GM18508 (cell line): Measurements from ENCODE around the gene ARHGEF25.
"Not testable (repeated sequence)": the region's sequence is repeated elsewhere in the genome, so short reads cannot be mapped to it uniquely, and the experiment has no call there.

Source experiments
- ATAC-seq: cut with Tn5 transposase; IDR thresholded peaks from one replicate; pipeline ENCODE4 v1.9.1; 2021; ENCODE audit warnings: moderate number of reproducible peaks; ENCODE audit not compliant: insufficient read depth, unreplicated experiment

The ARHGEF25 gene

GRCh38 chr12:57606821-57607220 is 4.4 kb upstream of the ARHGEF25 start:
- ATAC-seq, result no peak

GRCh38 chr12:57607958-57608663 is 3.1 kb upstream of the ARHGEF25 start:
- no peak for ATAC-seq

- ATAC-seq, result no peak
Measured at GRCh38 chr12:57609101-57609780, 2.0 kb upstream of the ARHGEF25 start.

- ATAC-seq, result no peak
Measured at GRCh38 chr12:57609781-57610553, 1.3 kb upstream of the ARHGEF25 start.

- no peak for ATAC-seq
Measured at GRCh38 chr12:57610554-57611107, 604 bp upstream of the ARHGEF25 start.

- no peak for ATAC-seq
Measured at GRCh38 chr12:57611827-57612710, 834 bp downstream of the ARHGEF25 start.

GRCh38 chr12:57612711-57613426 is 1.6 kb downstream of the ARHGEF25 start:
- no peak for ATAC-seq

GRCh38 chr12:57613427-57614109 is 2.3 kb downstream of the ARHGEF25 start:
- no peak for ATAC-seq

- peak; percentile 43 for ATAC-seq
Measured at GRCh38 chr12:57614178-57614947, 3.1 kb downstream of the ARHGEF25 start.

- no peak for ATAC-seq
Measured at GRCh38 chr12:57614948-57615500, 3.8 kb downstream of the ARHGEF25 start.

- no peak for ATAC-seq
Measured at GRCh38 chr12:57615637-57616036, 4.4 kb downstream of the ARHGEF25 start.

- ATAC-seq, result no peak
Measured at GRCh38 chr12:57616383-57617101, 5.3 kb downstream of the ARHGEF25 start.

GRCh38 chr12:57617942-57618341 is 6.7 kb downstream of the ARHGEF25 start:
- ATAC-seq, result no peak

- ATAC-seq, result not testable (repeated sequence)
Measured at GRCh38 chr12:57618431-57618830, 7.2 kb downstream of the ARHGEF25 start.

GRCh38 chr12:57618966-57619433 is 7.8 kb downstream of the ARHGEF25 start:
- no peak for ATAC-seq

- ATAC-seq, result no peak
Measured at GRCh38 chr12:57619434-57620244, 8.4 kb downstream of the ARHGEF25 start.
